Tibial nerve (tissue), 4 donors: ENCODE results near the gene PTPRC. TPM values are rescaled to one million over a fixed set of nuclear protein-coding genes. Genes with fewer than 3 reads are reported as not detected.

Experiments
- DNase-seq, 2 donors: peaks; one replicate each; pipeline ENCODE4 v3.0.0-alpha.2; 2019; ENCODE audit warnings: low spot score in 2 of 2
- H3K27ac ChIP-seq, 4 donors: fragments of 200-600 bp; sonication (generic) in 3 of 4; one replicate each; pipeline ENCODE4 v1.5.1; 2017 to 2019; ENCODE audit warnings: mild to moderate bottlenecking in 1 of 4
- H3K27me3 ChIP-seq, 2 donors: fragments of 200-600 bp; sonication (generic) in 1 of 2; one replicate each; pipeline versions ENCODE4 v1.5.1 to v1.6.0; 2017 to 2019
- H3K36me3 ChIP-seq, 3 donors: fragments of 200-600 bp; sonication (generic); one replicate each; pipeline ENCODE4 v1.5.1; 2018 to 2019
- H3K4me1 ChIP-seq, 4 donors: fragments of 200-600 bp; sonication (generic) in 3 of 4; one replicate each; pipeline ENCODE4 v1.5.1; 2017 to 2019
- H3K4me3 ChIP-seq, 4 donors: fragments of 200-600 bp; sonication (generic) in 3 of 4; one replicate each; pipeline ENCODE4 v1.5.1; 2017 to 2019; ENCODE audit warnings: mild to moderate bottlenecking in 1 of 4, moderate library complexity in 1 of 4
- H3K9me3 ChIP-seq, 4 donors: fragments of 200-600 bp; sonication (generic) in 3 of 4; one replicate each; pipeline ENCODE4 v1.5.1; 2017 to 2019
- EP300 ChIP-seq, 2 donors: sonication (generic); formaldehyde crosslinking; IDR thresholded peaks; one replicate each; pipeline ENCODE4 v1.6.1; 2017; ENCODE audit warnings: antibody characterized with exemption in 2 of 2, mild to moderate bottlenecking in 1 of 2
- POLR2A ChIP-seq, 2 donors: fragments of 450-650 bp; IDR thresholded peaks; one replicate each; pipeline ENCODE4 v1.6.1; 2017; ENCODE audit warnings: antibody characterized with exemption in 2 of 2, mild to moderate bottlenecking in 2 of 2, moderate library complexity in 2 of 2
- WGBS, 2 donors: methylation state at CpG; one replicate each; pipeline ENCODE4 v1.1.5; 2018; 5-methylcytosine and 5-hydroxymethylcytosine counted together
- total RNA-seq, 4 donors: library from RNA; depleted of rRNA; stranded (reverse); fragments of >200 nt; gene quantifications; one replicate each; pipeline ENCODE4 v1.1.0, GENCODE V29; 2016
- TF ChIP-seq, protein P1 (sequence below), 5 experiments: fragments of 200-600 bp in 3 of 5; fragments of 450-650 bp in 2 of 5; sonication (generic) in 3 of 5; IDR thresholded peaks; one replicate each; pipeline ENCODE4 v1.5.1; 2016 to 2019; ENCODE audit warnings: antibody characterized with exemption in 5 of 5, mild to moderate bottlenecking in 3 of 5, moderate library complexity in 2 of 5

Gene PTPRC
- total RNA-seq, 4 donors from 2014 or later, result 10.3 to 16.5 (median 13.6) TPM

DNA sequence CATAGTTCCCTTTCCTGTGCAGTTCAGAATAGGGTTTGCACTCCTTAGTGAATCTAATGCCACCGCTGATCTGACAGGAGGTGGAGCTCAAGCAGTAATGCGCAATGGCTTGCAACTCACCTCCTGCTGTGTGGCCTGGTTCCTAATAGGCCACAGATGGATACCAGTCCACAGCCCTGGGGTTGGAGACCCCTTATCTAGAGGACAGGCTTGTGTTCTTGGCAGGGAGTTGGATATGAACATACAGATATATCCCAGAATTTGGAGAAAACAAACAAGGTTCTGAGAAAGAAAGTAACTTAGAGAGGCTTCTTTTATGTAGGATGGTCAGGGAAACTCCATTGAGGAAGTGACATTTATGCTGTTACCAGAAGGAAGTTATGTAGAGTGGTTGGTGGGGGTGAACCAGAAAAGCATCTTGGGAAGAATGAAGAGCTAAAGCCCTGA lies 5.1 kb upstream of the PTPRC start:
- TF ChIP-seq POLR2A (IDR thresholded peaks at IDR 0.05) (no peak), EP300 (IDR thresholded peaks at IDR 0.05) (no peak)
- TF ChIP-seq, protein P1, sequence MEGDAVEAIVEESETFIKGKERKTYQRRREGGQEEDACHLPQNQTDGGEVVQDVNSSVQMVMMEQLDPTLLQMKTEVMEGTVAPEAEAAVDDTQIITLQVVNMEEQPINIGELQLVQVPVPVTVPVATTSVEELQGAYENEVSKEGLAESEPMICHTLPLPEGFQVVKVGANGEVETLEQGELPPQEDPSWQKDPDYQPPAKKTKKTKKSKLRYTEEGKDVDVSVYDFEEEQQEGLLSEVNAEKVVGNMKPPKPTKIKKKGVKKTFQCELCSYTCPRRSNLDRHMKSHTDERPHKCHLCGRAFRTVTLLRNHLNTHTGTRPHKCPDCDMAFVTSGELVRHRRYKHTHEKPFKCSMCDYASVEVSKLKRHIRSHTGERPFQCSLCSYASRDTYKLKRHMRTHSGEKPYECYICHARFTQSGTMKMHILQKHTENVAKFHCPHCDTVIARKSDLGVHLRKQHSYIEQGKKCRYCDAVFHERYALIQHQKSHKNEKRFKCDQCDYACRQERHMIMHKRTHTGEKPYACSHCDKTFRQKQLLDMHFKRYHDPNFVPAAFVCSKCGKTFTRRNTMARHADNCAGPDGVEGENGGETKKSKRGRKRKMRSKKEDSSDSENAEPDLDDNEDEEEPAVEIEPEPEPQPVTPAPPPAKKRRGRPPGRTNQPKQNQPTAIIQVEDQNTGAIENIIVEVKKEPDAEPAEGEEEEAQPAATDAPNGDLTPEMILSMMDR (IDR thresholded peaks at IDR 0.05), result no peak
- peaks cover 0 to 3% (median 0%) of the 10 kb centered on the region in 4 donors for H3K4me1 ChIP-seq
- 88 to 95% methylated on average over 2 of the region's 2 CpGs for WGBS, 2 donors
- H3K9me3 ChIP-seq, result no peaks in the 10 kb centered on the region
- H3K27me3 ChIP-seq, result no peaks in the 10 kb centered on the region
- H3K27ac ChIP-seq, result no peak overlapping the region
- no peaks in the 10 kb centered on the region for H3K36me3 ChIP-seq
- no peak overlapping the region for H3K4me3 ChIP-seq
- no peak for DNase-seq

DNA sequence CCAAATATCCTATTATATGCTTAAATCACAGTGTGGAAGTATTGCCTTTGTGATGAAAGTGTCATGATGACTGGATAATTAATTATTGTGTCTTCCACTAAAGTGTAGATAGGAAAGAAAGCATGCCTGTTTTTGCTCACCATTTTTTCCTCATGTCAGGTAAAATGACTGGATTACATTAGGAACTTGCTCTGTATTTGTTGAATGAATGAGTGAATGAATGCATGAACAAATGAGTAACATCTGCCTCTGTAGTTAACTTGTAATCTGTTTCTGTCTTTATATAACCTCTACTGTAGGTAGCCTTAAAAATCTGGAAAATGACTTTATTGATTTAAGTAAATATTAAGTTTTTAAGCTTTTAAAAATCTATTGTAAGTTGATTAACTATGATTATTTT lies 2.9 kb upstream of the PTPRC start:
- H3K27ac ChIP-seq, result no peak overlapping the region
- TF ChIP-seq EP300 (IDR thresholded peaks at IDR 0.05) (no peak), POLR2A (IDR thresholded peaks at IDR 0.05) (no peak)
- TF ChIP-seq, protein P1 (IDR thresholded peaks at IDR 0.05), result no peak
- no peak for DNase-seq

DNA sequence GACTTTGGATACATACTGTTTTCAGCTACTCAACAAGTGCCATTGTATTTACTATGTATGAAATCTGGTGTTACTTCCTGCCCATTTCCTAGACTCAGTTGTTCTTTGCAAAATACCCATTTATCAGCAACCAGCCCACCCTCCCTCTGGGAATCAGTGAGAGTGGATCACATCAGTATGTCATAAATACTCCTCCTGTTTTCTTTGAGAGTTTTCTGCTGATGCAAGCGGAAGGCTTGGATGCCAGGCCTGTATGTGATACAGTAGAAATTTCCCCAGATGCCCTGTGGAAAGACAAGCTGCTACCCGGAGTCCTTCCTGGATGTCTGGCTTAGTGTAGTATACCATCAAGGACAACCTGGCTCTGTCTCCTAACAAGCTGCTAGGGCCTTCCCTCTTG lies 2.4 kb upstream of the PTPRC start:
- Histone ChIP-seq H3K36me3 (no peaks in the 10 kb centered on the region), H3K9me3 (no peaks in the 10 kb centered on the region), H3K27ac (peak overlapping the region in 1 of 4 donors; percentile 19), H3K4me3 (no peak overlapping the region), H3K27me3 (no peaks in the 10 kb centered on the region), H3K4me1 (peaks cover 0 to 3% (median 0%) of the 10 kb centered on the region in 4 donors)
- DNase-seq, result no peak
- 87 to 94% methylated on average over 2 of the region's 2 CpGs for WGBS, 2 donors
- TF ChIP-seq EP300 (IDR thresholded peaks at IDR 0.05), result no peak
- TF ChIP-seq POLR2A (IDR thresholded peaks at IDR 0.05), result no peak
- TF ChIP-seq, protein P1 (IDR thresholded peaks at IDR 0.05), result no peak

More for the DNA sequence above, 2.9 kb upstream of the PTPRC start:
- no peaks in the 10 kb centered on the region for H3K9me3 ChIP-seq
- no peaks in the 10 kb centered on the region for H3K36me3 ChIP-seq
- H3K4me1 ChIP-seq, result peaks cover 0 to 3% (median 0%) of the 10 kb centered on the region in 4 donors
- no peak overlapping the region for H3K4me3 ChIP-seq
- no peaks in the 10 kb centered on the region for H3K27me3 ChIP-seq

DNA sequence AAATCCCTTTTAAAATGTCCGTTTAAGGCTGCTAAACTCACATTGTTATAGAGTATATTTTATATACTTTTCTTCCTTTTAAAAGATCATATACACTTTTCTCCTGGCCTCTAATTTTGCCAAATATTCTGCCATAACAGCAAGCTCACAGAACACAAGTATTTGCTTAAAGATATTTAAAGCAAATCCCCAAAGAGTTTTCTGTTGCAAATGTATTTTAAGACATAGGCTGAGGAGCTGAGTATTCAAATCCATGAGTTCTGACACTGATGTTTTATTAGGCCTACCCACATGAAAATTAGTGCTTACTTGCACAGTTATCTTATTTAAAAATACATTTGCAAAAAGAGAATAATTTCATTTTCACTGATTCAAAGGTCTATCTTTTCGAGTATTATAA lies 1.7 kb upstream of the PTPRC start:
- peak overlapping the region in 1 of 4 donors; percentile 19 for H3K27ac ChIP-seq
- TF ChIP-seq EP300 (IDR thresholded peaks at IDR 0.05) (no peak), POLR2A (IDR thresholded peaks at IDR 0.05) (no peak)
- TF ChIP-seq, protein P1 (IDR thresholded peaks at IDR 0.05), result no peak
- WGBS, 2 donors, result 83 to 85% methylated on average over 2 of the region's 2 CpGs
- no peak overlapping the region for H3K4me3 ChIP-seq
- H3K9me3 ChIP-seq, result no peaks in the 10 kb centered on the region
- H3K4me1 ChIP-seq, result peaks cover 0 to 3% (median 0%) of the 10 kb centered on the region in 4 donors
- H3K36me3 ChIP-seq, result no peaks in the 10 kb centered on the region
- DNase-seq, result no peak
- H3K27me3 ChIP-seq, result no peaks in the 10 kb centered on the region

DNA sequence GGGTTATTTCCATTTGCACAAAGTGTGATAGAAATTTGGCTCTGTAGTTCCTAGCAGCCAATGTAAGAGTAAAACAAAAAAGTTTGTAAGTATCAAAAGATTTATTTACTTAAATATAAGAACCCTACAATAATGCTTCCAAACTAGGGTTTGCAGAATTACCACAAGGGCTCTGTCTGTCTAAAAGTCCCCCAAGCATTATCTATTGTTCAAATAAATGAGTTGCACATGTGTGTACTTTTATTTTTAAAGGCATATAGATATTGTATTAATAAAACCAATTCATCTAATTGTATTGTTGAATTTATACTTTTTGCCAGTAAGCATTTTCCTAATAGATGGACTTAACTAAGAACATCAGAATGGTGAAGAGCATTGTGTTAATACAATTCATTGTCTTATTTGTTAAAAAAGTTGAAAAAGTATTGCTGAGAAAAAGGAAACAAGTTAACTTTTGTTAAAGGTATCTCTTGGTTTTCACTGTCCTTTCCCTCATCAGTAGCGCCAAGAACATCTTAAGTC lies 863 bp upstream of the PTPRC start:
- DNase-seq, result no peak
- H3K4me3 ChIP-seq, result no peak overlapping the region
- 90 to 93% methylated on average over 1 of the region's 1 CpG for WGBS, 2 donors
- no peaks in the 10 kb centered on the region for H3K9me3 ChIP-seq
- TF ChIP-seq POLR2A (IDR thresholded peaks at IDR 0.05), result no peak
- TF ChIP-seq EP300 (IDR thresholded peaks at IDR 0.05), result no peak
- TF ChIP-seq, protein P1 (IDR thresholded peaks at IDR 0.05), result no peak
- peaks cover 0 to 3% (median 0%) of the 10 kb centered on the region in 4 donors for H3K4me1 ChIP-seq
- no peaks in the 10 kb centered on the region for H3K27me3 ChIP-seq
- H3K36me3 ChIP-seq, result no peaks in the 10 kb centered on the region
- H3K27ac ChIP-seq, result peak overlapping the region in 2 of 4 donors; percentile 4 to 70
